DOHH2 (cell line): ENCODE measurements around the gene FILIP1L.

ENCODE experiments used
- H3F3A ChIP-seq: fragments of 200-600 bp; sonication (generic), shearing (Covaris generic); 2 replicates; pipeline ENCODE4 v1.6.0; 2016; ENCODE audit warnings: antibody characterized with exemption, mild to moderate bottlenecking; ENCODE audit not compliant: control insufficient read depth, insufficient read depth
- H3K27ac ChIP-seq: fragments of 200-600 bp; sonication (generic); 2 replicates; pipeline ENCODE4 v1.5.1; 2014; ENCODE audit warnings: low read depth, mild to moderate bottlenecking, low read length, moderate library complexity
- H3K27me3 ChIP-seq: fragments of 200-600 bp; sonication (generic); 2 replicates; pipeline ENCODE4 v1.6.1; 2014; ENCODE audit warnings: mild to moderate bottlenecking, low read length, mixed read lengths; ENCODE audit not compliant: control insufficient read depth
- H3K36me3 ChIP-seq: fragments of 200-600 bp; sonication (generic); 2 replicates; pipeline ENCODE4 v1.6.1; 2014; ENCODE audit warnings: mild to moderate bottlenecking, low read length, moderate library complexity, mixed read lengths; ENCODE audit not compliant: control insufficient read depth
- H3K4me1 ChIP-seq: fragments of 200-600 bp; sonication (generic); 2 replicates; pipeline ENCODE4 v1.6.1; 2014; ENCODE audit warnings: mild to moderate bottlenecking, low read length, mixed read lengths; ENCODE audit not compliant: control insufficient read depth
- H3K4me2 ChIP-seq: fragments of 200-600 bp; sonication (generic); 2 replicates; pipeline ENCODE4 v1.6.0; 2014; ENCODE audit warnings: mild to moderate bottlenecking, low read length, moderate library complexity
- H3K4me3 ChIP-seq: fragments of 200-600 bp; sonication (generic); 2 replicates; pipeline ENCODE4 v1.5.1; 2014; ENCODE audit warnings: mild to moderate bottlenecking, low read length, mixed read lengths
- H3K79me2 ChIP-seq: fragments of 200-600 bp; sonication (generic); 2 replicates; pipeline ENCODE4 v1.6.1; 2014; ENCODE audit warnings: mild to moderate bottlenecking, low read length, mixed read lengths; ENCODE audit not compliant: control insufficient read depth
- H3K9me2 ChIP-seq: fragments of 200-600 bp; sonication (generic); replicated peaks from 2 replicates; pipeline ENCODE4 v1.6.1; 2014; ENCODE audit warnings: mild to moderate bottlenecking, low read length, mixed read lengths; ENCODE audit not compliant: control insufficient read depth
- H3K9me3 ChIP-seq: fragments of 200-600 bp; sonication (generic); 2 replicates; pipeline ENCODE4 v1.6.1; 2014; ENCODE audit warnings: antibody characterized with exemption, low read length, mixed read lengths; ENCODE audit not compliant: control insufficient read depth, insufficient read depth
- H4K20me1 ChIP-seq: fragments of 200-600 bp; sonication (generic); 2 replicates; pipeline ENCODE4 v1.6.0; 2014; ENCODE audit warnings: low read depth, mild to moderate bottlenecking, antibody characterized with exemption, low read length, moderate library complexity; ENCODE audit not compliant: control insufficient read depth, insufficient read depth
- EZH2phosphoT487 ChIP-seq: fragments of 200-600 bp; sonication (generic); IDR thresholded peaks from 2 replicates; pipeline ENCODE4 v1.6.1; 2017; ENCODE audit warnings: borderline replicate concordance, mild to moderate bottlenecking, antibody characterized with exemption, low read length, moderate library complexity, mixed read lengths
- TF ChIP-seq, protein P1 (sequence below): fragments of 200-600 bp; sonication (generic); IDR thresholded peaks from one replicate; pipeline ENCODE4 v1.5.1; 2014; ENCODE audit warnings: antibody characterized with exemption, mild to moderate bottlenecking, low read depth, low read length; ENCODE audit not compliant: poor library complexity, severe bottlenecking

The FILIP1L gene

DNA sequence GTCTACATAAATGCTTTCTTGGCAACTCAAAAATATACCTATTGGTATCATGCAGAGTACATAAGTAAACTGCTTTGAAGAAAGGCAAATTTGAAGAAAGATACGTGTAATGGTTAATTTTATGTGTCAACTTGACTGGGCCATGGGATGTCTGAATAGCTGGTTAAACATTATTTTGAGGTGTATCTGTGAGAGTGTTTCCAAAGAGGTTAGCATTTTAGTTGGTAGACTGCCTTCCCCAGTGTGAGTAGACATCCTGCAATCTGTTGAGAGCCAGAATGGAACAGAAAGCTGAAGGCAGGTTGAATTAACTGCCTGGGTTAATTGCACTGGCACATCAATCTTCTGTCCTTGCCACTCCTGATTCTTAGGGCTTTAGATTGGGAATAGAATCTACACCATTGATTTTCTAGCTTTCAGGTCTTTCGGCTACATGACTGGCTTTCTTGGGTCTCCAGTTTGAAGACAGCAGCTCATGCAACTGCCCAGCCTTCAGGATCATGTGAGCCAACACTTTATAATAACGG, 198.3 kb downstream of the FILIP1L start:
- no peak overlapping the region for H3K27ac ChIP-seq

DNA sequence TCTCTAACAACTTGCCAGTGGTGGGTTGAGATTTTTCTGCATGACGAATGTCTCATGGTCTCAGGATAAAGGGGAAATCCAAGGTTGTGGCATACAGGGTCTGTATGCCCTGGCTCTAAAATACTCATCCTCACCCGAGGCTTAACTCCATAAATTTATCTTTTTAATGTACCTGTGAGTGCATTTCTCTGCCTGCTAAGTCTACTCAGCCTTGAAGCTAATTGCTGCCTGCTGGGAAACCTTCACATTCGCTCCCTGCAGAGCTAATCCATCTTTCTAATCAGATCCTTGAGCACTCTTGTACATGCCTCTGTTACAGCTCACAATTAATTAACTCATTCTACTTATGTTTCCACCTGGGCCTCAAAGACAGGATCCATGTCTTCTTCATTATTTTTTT, 202.9 kb downstream of the FILIP1L start:
- Histone ChIP-seq H3K36me3 (no peaks in the 10 kb centered on the region; the same call in 1 of the 2 replicates), H3F3A (no peaks in the 10 kb centered on the region), H4K20me1 (no peaks in the 10 kb centered on the region), H3K9me3 (no peaks in the 10 kb centered on the region), H3K27me3 (no peaks in the 10 kb centered on the region), H3K4me1 (0 out of 2 replicates have a peak, but pooled peaks cover 3% of the 10 kb centered on the region), H3K79me2 (peaks cover 13% of the 10 kb centered on the region), H3K27ac (no peak overlapping the region), H3K9me2 (no peaks in the 10 kb centered on the region), H3K4me2 (no peak overlapping the region), H3K4me3 (no peak overlapping the region)
- TF ChIP-seq, protein P1, sequence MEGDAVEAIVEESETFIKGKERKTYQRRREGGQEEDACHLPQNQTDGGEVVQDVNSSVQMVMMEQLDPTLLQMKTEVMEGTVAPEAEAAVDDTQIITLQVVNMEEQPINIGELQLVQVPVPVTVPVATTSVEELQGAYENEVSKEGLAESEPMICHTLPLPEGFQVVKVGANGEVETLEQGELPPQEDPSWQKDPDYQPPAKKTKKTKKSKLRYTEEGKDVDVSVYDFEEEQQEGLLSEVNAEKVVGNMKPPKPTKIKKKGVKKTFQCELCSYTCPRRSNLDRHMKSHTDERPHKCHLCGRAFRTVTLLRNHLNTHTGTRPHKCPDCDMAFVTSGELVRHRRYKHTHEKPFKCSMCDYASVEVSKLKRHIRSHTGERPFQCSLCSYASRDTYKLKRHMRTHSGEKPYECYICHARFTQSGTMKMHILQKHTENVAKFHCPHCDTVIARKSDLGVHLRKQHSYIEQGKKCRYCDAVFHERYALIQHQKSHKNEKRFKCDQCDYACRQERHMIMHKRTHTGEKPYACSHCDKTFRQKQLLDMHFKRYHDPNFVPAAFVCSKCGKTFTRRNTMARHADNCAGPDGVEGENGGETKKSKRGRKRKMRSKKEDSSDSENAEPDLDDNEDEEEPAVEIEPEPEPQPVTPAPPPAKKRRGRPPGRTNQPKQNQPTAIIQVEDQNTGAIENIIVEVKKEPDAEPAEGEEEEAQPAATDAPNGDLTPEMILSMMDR, result no peak
- no peak for TF ChIP-seq EZH2phosphoT487

More for the DNA sequence above, 198.3 kb downstream of the FILIP1L start:
- Histone ChIP-seq H3K9me3 (no peaks in the 10 kb centered on the region), H4K20me1 (no peaks in the 10 kb centered on the region), H3K4me2 (no peak overlapping the region), H3K4me1 (peaks cover 6% of the 10 kb centered on the region), H3F3A (no peaks in the 10 kb centered on the region), H3K79me2 (peaks cover 6% of the 10 kb centered on the region; the same call in 1 of the 2 replicates), H3K4me3 (no peak overlapping the region), H3K27me3 (no peaks in the 10 kb centered on the region), H3K9me2 (no peaks in the 10 kb centered on the region), H3K36me3 (no peaks in the 10 kb centered on the region; the same call in 1 of the 2 replicates)
- TF ChIP-seq, protein P1, result no peak
- TF ChIP-seq EZH2phosphoT487, result no peak

GRCh38 chr3:99910752-99911290, 203.5 kb downstream of the FILIP1L start:
- H3K4me1 ChIP-seq, result 0 out of 2 replicates have a peak, but pooled peaks cover 3% of the 10 kb centered on the region

More at GRCh38 chr3:99910752-99911290, 203.5 kb downstream of the FILIP1L start:
- Histone ChIP-seq H3K9me3 (no peaks in the 10 kb centered on the region), H3K9me2 (no peaks in the 10 kb centered on the region), H3K27me3 (no peaks in the 10 kb centered on the region), H3K79me2 (peaks cover 13% of the 10 kb centered on the region), H4K20me1 (no peaks in the 10 kb centered on the region), H3K27ac (no peak overlapping the region), H3F3A (no peaks in the 10 kb centered on the region), H3K4me2 (no peak overlapping the region), H3K36me3 (no peaks in the 10 kb centered on the region; the same call in 1 of the 2 replicates), H3K4me3 (no peak overlapping the region)
- TF ChIP-seq, protein P1, result no peak
- no peak for TF ChIP-seq EZH2phosphoT487
